ENCODE results near the gene CCDC59. TPM values are rescaled to one million over a fixed set of nuclear protein-coding genes. Genes with fewer than 3 reads are reported as not detected.

CCDC59 gene
- 91.2 and 95.5 TPM in 2 replicates for polyA plus RNA-seq (2013)

GRCh38 chr12:82358200-82359114 lies at the start of gene CCDC59, which contains the start of gene METTL25:
TSS of gene CCDC59 (minus strand) at chr12:82358387. CDS start at chr12:82358376, 11 bp downstream.
TSS of gene METTL25 (plus strand) at chr12:82358529. CDS start at chr12:82358566, 37 bp downstream.
- H3K4me3 ChIP-seq (ENCODE audit: low read depth, low read length), result peak within 1 kb of the TSS; percentile 99
- H2BK5ac ChIP-seq (ENCODE audit: low read depth, low read length, poor library complexity), result peak within 1 kb of the TSS; percentile 64
- peak within 1 kb of the TSS; percentile 89 for H3K14ac ChIP-seq (ENCODE audit: low read length)
- WGBS (ENCODE audit: extremely low coverage, insufficient coverage, insufficient read length), result no CpG with 5 or more reads among the region's 61 CpGs
- H2BK120ac ChIP-seq (ENCODE audit: insufficient read depth, low read length, poor library complexity), result peak within 1 kb of the TSS; percentile 49
- peaks cover 0 to 2% of the 10 kb centered on the region in 2 experiments for H3K4me1 ChIP-seq (ENCODE audit: control insufficient read depth in 1 of 2, insufficient read depth in 2 of 2, low read length in 2 of 2)
- peak within 1 kb of the TSS; percentile 59 for H3K4ac ChIP-seq (ENCODE audit: low read depth, low read length)
- H3K27me3 ChIP-seq (ENCODE audit: insufficient read depth, low read length), result no peaks in the 10 kb centered on the region
- H3K27ac ChIP-seq (ENCODE audit: low read depth, low read length), result peak within 1 kb of the TSS; percentile 70
- H2BK12ac ChIP-seq (ENCODE audit: low read length), result no peak within 1 kb of the TSS
- H4K12ac ChIP-seq (ENCODE audit: low read depth, low read length), result peak within 1 kb of the TSS; percentile 83
- no peak within 1 kb of the TSS for H3K23ac ChIP-seq (ENCODE audit: low read length)
- H3K36me3 ChIP-seq (ENCODE audit: control insufficient read depth in 1 of 2, insufficient read depth in 2 of 2, low read length in 2 of 2), result peaks cover 1 to 2% of the 10 kb centered on the region in 2 experiments
- peaks cover 2% of the 10 kb centered on the region for H3K9me3 ChIP-seq (ENCODE audit: insufficient read depth, low read depth, low read length)
- peak within 1 kb of the TSS; percentile 73 for H3K18ac ChIP-seq (ENCODE audit: low read length)
- H3K79me1 ChIP-seq (ENCODE audit: low read length), result peaks cover 6% of the 10 kb centered on the region
- H3K9ac ChIP-seq (ENCODE audit: low read length), result peak within 1 kb of the TSS; percentile 99
- peak within 1 kb of the TSS; percentile 90 for H4K8ac ChIP-seq (ENCODE audit: low read depth, low read length)
- DNase-seq, result peak; percentile 98 to 99
- peak within 1 kb of the TSS; percentile 74 for H4K91ac ChIP-seq (ENCODE audit: low read depth, low read length)
- H3K79me2 ChIP-seq (ENCODE audit: control insufficient read depth, insufficient read depth, low read length, poor library complexity), result peaks cover 6% of the 10 kb centered on the region
- H3K4me2 ChIP-seq (ENCODE audit: low read length), result peak within 1 kb of the TSS; percentile 74
- peak within 1 kb of the TSS; percentile 86 for H2AFZ ChIP-seq (ENCODE audit: insufficient read depth, low read length, poor library complexity)
- no peak within 1 kb of the TSS for H2AK5ac ChIP-seq (ENCODE audit: low read length)

GRCh38 chr12:82407481-82407880 lies 49.3 kb upstream of the CCDC59 start:
- Histone ChIP-seq H3K4me3 (ENCODE audit: low read depth, low read length) (no peak overlapping the region), H3K79me1 (ENCODE audit: low read length) (no peaks in the 10 kb centered on the region), H2BK120ac (ENCODE audit: insufficient read depth, low read length, poor library complexity) (no peak overlapping the region), H3K27me3 (ENCODE audit: insufficient read depth, low read length) (no peaks in the 10 kb centered on the region), H3K4me2 (ENCODE audit: low read length) (no peak overlapping the region), H3K14ac (ENCODE audit: low read length) (no peak overlapping the region), H2AFZ (ENCODE audit: insufficient read depth, low read length, poor library complexity) (no peak overlapping the region), H2BK12ac (ENCODE audit: low read length) (no peak overlapping the region), H3K79me2 (ENCODE audit: control insufficient read depth, insufficient read depth, low read length, poor library complexity) (no peaks in the 10 kb centered on the region), H3K18ac (ENCODE audit: low read length) (no peak overlapping the region), H3K4me1 (ENCODE audit: control insufficient read depth in 1 of 2, insufficient read depth in 2 of 2, low read length in 2 of 2) (no peaks in the 10 kb centered on the region), H3K9ac (ENCODE audit: low read length) (no peak overlapping the region), H4K8ac (ENCODE audit: low read depth, low read length) (no peak overlapping the region), H3K4ac (ENCODE audit: low read depth, low read length) (no peak overlapping the region), H2AK5ac (ENCODE audit: low read length) (no peak overlapping the region), H2BK5ac (ENCODE audit: low read depth, low read length, poor library complexity) (no peak overlapping the region), H3K9me3 (ENCODE audit: insufficient read depth, low read depth, low read length) (no peaks in the 10 kb centered on the region), H3K36me3 (ENCODE audit: control insufficient read depth in 1 of 2, insufficient read depth in 2 of 2, low read length in 2 of 2) (no peaks in the 10 kb centered on the region), H4K12ac (ENCODE audit: low read depth, low read length) (no peak overlapping the region), H3K27ac (ENCODE audit: low read depth, low read length) (no peak overlapping the region), H4K91ac (ENCODE audit: low read depth, low read length) (no peak overlapping the region), H3K23ac (ENCODE audit: low read length) (no peak overlapping the region)
- no CpG with 5 or more reads among the region's 5 CpGs for WGBS (ENCODE audit: extremely low coverage, insufficient coverage, insufficient read length)
- DNase-seq, result no peak

GRCh38 chr12:82406651-82407050 lies 48.5 kb upstream of the CCDC59 start:
- DNase-seq, result no peak
- H3K23ac ChIP-seq (ENCODE audit: low read length), result no peak overlapping the region
- no peaks in the 10 kb centered on the region for H3K9me3 ChIP-seq (ENCODE audit: insufficient read depth, low read depth, low read length)
- H2BK12ac ChIP-seq (ENCODE audit: low read length), result no peak overlapping the region
- H3K14ac ChIP-seq (ENCODE audit: low read length), result no peak overlapping the region
- no peaks in the 10 kb centered on the region for H3K79me2 ChIP-seq (ENCODE audit: control insufficient read depth, insufficient read depth, low read length, poor library complexity)
- H4K8ac ChIP-seq (ENCODE audit: low read depth, low read length), result no peak overlapping the region
- no peak overlapping the region for H4K91ac ChIP-seq (ENCODE audit: low read depth, low read length)
- H3K36me3 ChIP-seq (ENCODE audit: control insufficient read depth in 1 of 2, insufficient read depth in 2 of 2, low read length in 2 of 2), result no peaks in the 10 kb centered on the region
- WGBS (ENCODE audit: extremely low coverage, insufficient coverage, insufficient read length), result no CpG with 5 or more reads among the region's 1 CpG
- no peak overlapping the region for H3K27ac ChIP-seq (ENCODE audit: low read depth, low read length)
- no peaks in the 10 kb centered on the region for H3K4me1 ChIP-seq (ENCODE audit: control insufficient read depth in 1 of 2, insufficient read depth in 2 of 2, low read length in 2 of 2)
- no peaks in the 10 kb centered on the region for H3K79me1 ChIP-seq (ENCODE audit: low read length)
- no peak overlapping the region for H2BK120ac ChIP-seq (ENCODE audit: insufficient read depth, low read length, poor library complexity)
- H3K27me3 ChIP-seq (ENCODE audit: insufficient read depth, low read length), result no peaks in the 10 kb centered on the region
- H3K4me2 ChIP-seq (ENCODE audit: low read length), result no peak overlapping the region
- no peak overlapping the region for H2BK5ac ChIP-seq (ENCODE audit: low read depth, low read length, poor library complexity)
- no peak overlapping the region for H4K12ac ChIP-seq (ENCODE audit: low read depth, low read length)
- H3K4me3 ChIP-seq (ENCODE audit: low read depth, low read length), result no peak overlapping the region
- H2AFZ ChIP-seq (ENCODE audit: insufficient read depth, low read length, poor library complexity), result no peak overlapping the region
- H3K4ac ChIP-seq (ENCODE audit: low read depth, low read length), result no peak overlapping the region
- no peak overlapping the region for H2AK5ac ChIP-seq (ENCODE audit: low read length)
- H3K18ac ChIP-seq (ENCODE audit: low read length), result no peak overlapping the region
- H3K9ac ChIP-seq (ENCODE audit: low read length), result no peak overlapping the region

- H3K23ac ChIP-seq (ENCODE audit: low read length), result no peak overlapping the region
- no peak overlapping the region for H3K18ac ChIP-seq (ENCODE audit: low read length)
- H2AK5ac ChIP-seq (ENCODE audit: low read length), result no peak overlapping the region
- no peak overlapping the region for H2BK5ac ChIP-seq (ENCODE audit: low read depth, low read length, poor library complexity)
- DNase-seq, result no peak
- H3K4me3 ChIP-seq (ENCODE audit: low read depth, low read length), result no peak overlapping the region
- no peak overlapping the region for H4K91ac ChIP-seq (ENCODE audit: low read depth, low read length)
- H3K4ac ChIP-seq (ENCODE audit: low read depth, low read length), result no peak overlapping the region
- no peak overlapping the region for H3K9ac ChIP-seq (ENCODE audit: low read length)
- H4K12ac ChIP-seq (ENCODE audit: low read depth, low read length), result no peak overlapping the region
- H2BK120ac ChIP-seq (ENCODE audit: insufficient read depth, low read length, poor library complexity), result no peak overlapping the region
- no peaks in the 10 kb centered on the region for H3K79me2 ChIP-seq (ENCODE audit: control insufficient read depth, insufficient read depth, low read length, poor library complexity)
- H3K36me3 ChIP-seq (ENCODE audit: control insufficient read depth in 1 of 2, insufficient read depth in 2 of 2, low read length in 2 of 2), result no peaks in the 10 kb centered on the region
- no peaks in the 10 kb centered on the region for H3K27me3 ChIP-seq (ENCODE audit: insufficient read depth, low read length)
- no CpG with 5 or more reads among the region's 2 CpGs for WGBS (ENCODE audit: extremely low coverage, insufficient coverage, insufficient read length)
- no peak overlapping the region for H3K14ac ChIP-seq (ENCODE audit: low read length)
- no peak overlapping the region for H2AFZ ChIP-seq (ENCODE audit: insufficient read depth, low read length, poor library complexity)
- no peak overlapping the region for H3K27ac ChIP-seq (ENCODE audit: low read depth, low read length)
- no peak overlapping the region for H3K4me2 ChIP-seq (ENCODE audit: low read length)
- H3K4me1 ChIP-seq (ENCODE audit: control insufficient read depth in 1 of 2, insufficient read depth in 2 of 2, low read length in 2 of 2), result no peaks in the 10 kb centered on the region
- H4K8ac ChIP-seq (ENCODE audit: low read depth, low read length), result no peak overlapping the region
- no peaks in the 10 kb centered on the region for H3K9me3 ChIP-seq (ENCODE audit: insufficient read depth, low read depth, low read length)
- no peaks in the 10 kb centered on the region for H3K79me1 ChIP-seq (ENCODE audit: low read length)
- no peak overlapping the region for H2BK12ac ChIP-seq (ENCODE audit: low read length)
These were observed 42.6 kb upstream of the CCDC59 start for GRCh38 chr12:82400819-82401218.
